ENCODE data around the gene GSE1.

Gene GSE1

GRCh38 chr16:85687651-85688471, 74.7 kb downstream of the GSE1 start:
- DNase-seq: no peak

GRCh38 chr16:85688586-85689284, 75.6 kb downstream of the GSE1 start, which contains the start of gene GINS2:
Gene GINS2 (minus strand): TSS chr16:85688954. CDS start chr16:85688898, 56 bp downstream.
- peak; percentile 93 for DNase-seq

- no peak for DNase-seq
Measured at GRCh38 chr16:85689285-85689949, 76.3 kb downstream of the GSE1 start.

GRCh38 chr16:85689950-85690320, 76.8 kb downstream of the GSE1 start:
- DNase-seq: no peak

GRCh38 chr16:85690469-85691064, 77.4 kb downstream of the GSE1 start:
- no peak for DNase-seq

- no peak for DNase-seq
Measured at GRCh38 chr16:85695196-85696128, 82.3 kb downstream of the GSE1 start.

- no peak for DNase-seq
Measured at GRCh38 chr16:85696781-85697180, 83.7 kb downstream of the GSE1 start.

- DNase-seq: no peak
Measured at GRCh38 chr16:85697431-85697830, 84.3 kb downstream of the GSE1 start.

GRCh38 chr16:85698459-85698891, 85.4 kb downstream of the GSE1 start:
- no peak for DNase-seq

- DNase-seq: no peak
Measured at GRCh38 chr16:85698935-85699558, 85.9 kb downstream of the GSE1 start.

GRCh38 chr16:85699628-85700027, 86.5 kb downstream of the GSE1 start:
- no peak for DNase-seq

GRCh38 chr16:85704011-85704410, 90.9 kb downstream of the GSE1 start:
- DNase-seq: no peak

- no peak for DNase-seq
Measured at GRCh38 chr16:85704900-85705846, 92.1 kb downstream of the GSE1 start.

GRCh38 chr16:85706449-85707034, 93.4 kb downstream of the GSE1 start:
- DNase-seq: no peak

GRCh38 chr16:85707528-85708095, 94.5 kb downstream of the GSE1 start:
- DNase-seq: no peak

- no peak for DNase-seq
Measured at GRCh38 chr16:85708338-85708737, 95.2 kb downstream of the GSE1 start.

GRCh38 chr16:85709766-85710585, 96.9 kb downstream of the GSE1 start:
- DNase-seq: no peak

- no peak for DNase-seq
Measured at GRCh38 chr16:85710732-85711131, 97.6 kb downstream of the GSE1 start.
